Activated T-helper 2 cell treated with anti-CD3 and anti-CD28 coated beads, Interferon-gamma antibody, Interleukin-2, Interleukin-4, amounts not matched to agents 10 μg/mL and 5 μg/mL and 100 μg/mL, durations not matched to agents 14 hours and 24 hours and 36 hours (primary cell): ENCODE measurements around the gene CKAP2L. TPM values are rescaled to one million over a fixed set of nuclear protein-coding genes. Genes with fewer than 3 reads are reported as not detected.
"Not testable (repeated sequence)": the region's sequence is repeated elsewhere in the genome, so short reads cannot be mapped to it uniquely, and the experiment has no call there.

Experiments
- DNase-seq: peaks from one replicate; pipeline ENCODE4 v3.0.0; 2021; ENCODE audit warnings: low spot score
- H3K27ac Mint-ChIP-seq: one replicate; pipeline ENCODE4 v1.8.0; 2021; ENCODE audit warnings: mixed read lengths
- H3K27me3 Mint-ChIP-seq: one replicate; pipeline ENCODE4 v1.8.0; 2021; ENCODE audit warnings: low read depth, mixed read lengths
- H3K36me3 Mint-ChIP-seq: one replicate; pipeline ENCODE4 v1.8.0; 2021; ENCODE audit warnings: low read depth, mixed read lengths
- H3K4me1 Mint-ChIP-seq: one replicate; pipeline ENCODE4 v1.8.0; 2021; ENCODE audit warnings: low read depth, mixed read lengths
- H3K4me3 Mint-ChIP-seq: one replicate; pipeline ENCODE4 v1.8.0; 2021; ENCODE audit warnings: low read depth, mild to moderate bottlenecking, moderate library complexity, mixed read lengths
- H3K9me3 Mint-ChIP-seq: one replicate; pipeline ENCODE4 v1.8.0; 2021; ENCODE audit warnings: mixed read lengths
- intact Hi-C: fragments of 100-400 bp; cut with micrococcal nuclease; formaldehyde crosslinking; loops from one replicate; pipeline ENCODE4 v1.15.1; 2023
- total RNA-seq: library from RNA; stranded (reverse); gene quantifications from 2 replicates; pipeline ENCODE4 v1.2.3, GENCODE V29; 2022

Gene CKAP2L
- total RNA-seq, 1 donor from 2014 or later = 24.4 TPM

GRCh38 chr2:112726487-112727190, 37.8 kb downstream of the CKAP2L start:
- DNase-seq = peak; percentile 83
- H3K36me3 Mint-ChIP-seq = no peaks in the 10 kb centered on the region
- no peaks in the 10 kb centered on the region for H3K9me3 Mint-ChIP-seq
- H3K27ac Mint-ChIP-seq = no peak overlapping the region
- H3K27me3 Mint-ChIP-seq = peaks cover 2% of the 10 kb centered on the region
- H3K4me3 Mint-ChIP-seq = no peak overlapping the region
- H3K4me1 Mint-ChIP-seq = peaks cover 32% of the 10 kb centered on the region
- intact Hi-C loops = loop anchor here (1.0 to 10.0 kb wide), 4 partner anchors 34 to 242 kb away; partner anchors contain the start of gene TTL

GRCh38 chr2:112725545-112726457, 38.6 kb downstream of the CKAP2L start:
- peaks cover 2% of the 10 kb centered on the region for H3K27me3 Mint-ChIP-seq
- DNase-seq = no peak
- intact Hi-C loops = loop anchor here (1.0 to 10.0 kb wide), 4 partner anchors 33 to 241 kb away; partner anchors contain the start of gene TTL
- H3K4me1 Mint-ChIP-seq = peaks cover 26% of the 10 kb centered on the region
- no peak overlapping the region for H3K4me3 Mint-ChIP-seq
- H3K27ac Mint-ChIP-seq = no peak overlapping the region
- H3K9me3 Mint-ChIP-seq = no peaks in the 10 kb centered on the region
- H3K36me3 Mint-ChIP-seq = no peaks in the 10 kb centered on the region

- no peak for DNase-seq
- H3K27ac Mint-ChIP-seq = no peak overlapping the region
- peaks cover 22% of the 10 kb centered on the region for H3K4me1 Mint-ChIP-seq
These were observed 39.6 kb downstream of the CKAP2L start for GRCh38 chr2:112724591-112725525.

GRCh38 chr2:112723995-112724394, 40.4 kb downstream of the CKAP2L start:
- intact Hi-C loops = loop anchor here (10.0 kb wide), 1 partner anchor 239 kb away; the partner anchor contains the start of gene TTL
- Mint-ChIP-seq H3K36me3 (no peaks in the 10 kb centered on the region), H3K4me1 (peaks cover 22% of the 10 kb centered on the region), H3K27ac (peak overlapping the region; percentile 22), H3K4me3 (no peak overlapping the region), H3K27me3 (peaks cover 4% of the 10 kb centered on the region), H3K9me3 (no peaks in the 10 kb centered on the region)
- no peak for DNase-seq

More at GRCh38 chr2:112724591-112725525, 39.6 kb downstream of the CKAP2L start:
- Mint-ChIP-seq H3K4me3 (no peak overlapping the region), H3K36me3 (no peaks in the 10 kb centered on the region), H3K27me3 (peaks cover 4% of the 10 kb centered on the region), H3K9me3 (no peaks in the 10 kb centered on the region)
- intact Hi-C loops = loop anchor here (10.0 kb wide), 1 partner anchor 240 kb away; the partner anchor contains the start of gene TTL

- intact Hi-C loops = loop anchor here (10.0 kb wide), 1 partner anchor 239 kb away; the partner anchor contains the start of gene TTL
- Mint-ChIP-seq H3K9me3 (no peaks in the 10 kb centered on the region), H3K27me3 (peaks cover 8% of the 10 kb centered on the region), H3K36me3 (no peaks in the 10 kb centered on the region), H3K4me1 (peaks cover 21% of the 10 kb centered on the region), H3K4me3 (no peak overlapping the region), H3K27ac (no peak overlapping the region)
- DNase-seq = no peak
These were observed 40.9 kb downstream of the CKAP2L start for GRCh38 chr2:112723547-112723940.

- H3K4me3 Mint-ChIP-seq = no peak overlapping the region
- H3K27ac Mint-ChIP-seq = no peak overlapping the region
- H3K27me3 Mint-ChIP-seq = peaks cover 9% of the 10 kb centered on the region
- H3K9me3 Mint-ChIP-seq = no peaks in the 10 kb centered on the region
- H3K36me3 Mint-ChIP-seq = no peaks in the 10 kb centered on the region
- intact Hi-C loops = loop anchor here (10.0 kb wide), 1 partner anchor 238 kb away; the partner anchor contains the start of gene TTL
- no peak for DNase-seq
- peaks cover 15% of the 10 kb centered on the region for H3K4me1 Mint-ChIP-seq
These were observed 41.4 kb downstream of the CKAP2L start for GRCh38 chr2:112722816-112723546.

GRCh38 chr2:112721819-112722522, 42.4 kb downstream of the CKAP2L start:
- Mint-ChIP-seq H3K4me1 (peaks cover 11% of the 10 kb centered on the region), H3K27ac (no peak overlapping the region), H3K36me3 (peaks cover 3% of the 10 kb centered on the region), H3K27me3 (peaks cover 9% of the 10 kb centered on the region), H3K4me3 (no peak overlapping the region), H3K9me3 (peaks cover 3% of the 10 kb centered on the region)
- intact Hi-C loops = loop anchor here (10.0 kb wide), 1 partner anchor 237 kb away; the partner anchor contains the start of gene TTL
- DNase-seq = no peak

GRCh38 chr2:112720785-112721184, 43.6 kb downstream of the CKAP2L start, which contains the start of gene NT5DC4:
Gene NT5DC4 (plus strand): TSS chr2:112721020. CDS start chr2:112721080, 60 bp downstream.
- peaks cover 3% of the 10 kb centered on the region for H3K36me3 Mint-ChIP-seq
- peaks cover 9% of the 10 kb centered on the region for H3K27me3 Mint-ChIP-seq
- peaks cover 4% of the 10 kb centered on the region for H3K4me1 Mint-ChIP-seq
- H3K9me3 Mint-ChIP-seq = peaks cover 3% of the 10 kb centered on the region
- H3K4me3 Mint-ChIP-seq = no peak within 1 kb of the TSS
- DNase-seq = no peak
- no peak within 1 kb of the TSS for H3K27ac Mint-ChIP-seq
- intact Hi-C loops = loop anchor here (10.0 kb wide), 1 partner anchor 236 kb away; the partner anchor contains the start of gene TTL

- H3K27ac Mint-ChIP-seq = no peak overlapping the region
- H3K27me3 Mint-ChIP-seq = peaks cover 10% of the 10 kb centered on the region
- no peak overlapping the region for H3K4me3 Mint-ChIP-seq
- H3K9me3 Mint-ChIP-seq = peaks cover 3% of the 10 kb centered on the region
- peaks cover 3% of the 10 kb centered on the region for H3K36me3 Mint-ChIP-seq
- no peak for DNase-seq
- peaks cover 7% of the 10 kb centered on the region for H3K4me1 Mint-ChIP-seq
- intact Hi-C loops = no loop called here
These were observed 45.5 kb downstream of the CKAP2L start for GRCh38 chr2:112718863-112719370.

GRCh38 chr2:112716826-112717352, 47.5 kb downstream of the CKAP2L start:
- H3K27ac Mint-ChIP-seq, H3K9me3 Mint-ChIP-seq, DNase-seq, H3K36me3 Mint-ChIP-seq, intact Hi-C loops, H3K27me3 Mint-ChIP-seq, H3K4me3 Mint-ChIP-seq: not testable (repeated sequence)
- H3K4me1 Mint-ChIP-seq = peaks cover 24% of the 10 kb centered on the region
